NCI-H1436 treated with DMSO at 0.1 percent for 48 hours (cell line): ENCODE results near the gene GRIK2.

Experiments
- DNase-seq: peaks from one replicate; lab custom pipeline; 2025; lab: John Stamatoyannopoulos, UW

The GRIK2 gene

DNA sequence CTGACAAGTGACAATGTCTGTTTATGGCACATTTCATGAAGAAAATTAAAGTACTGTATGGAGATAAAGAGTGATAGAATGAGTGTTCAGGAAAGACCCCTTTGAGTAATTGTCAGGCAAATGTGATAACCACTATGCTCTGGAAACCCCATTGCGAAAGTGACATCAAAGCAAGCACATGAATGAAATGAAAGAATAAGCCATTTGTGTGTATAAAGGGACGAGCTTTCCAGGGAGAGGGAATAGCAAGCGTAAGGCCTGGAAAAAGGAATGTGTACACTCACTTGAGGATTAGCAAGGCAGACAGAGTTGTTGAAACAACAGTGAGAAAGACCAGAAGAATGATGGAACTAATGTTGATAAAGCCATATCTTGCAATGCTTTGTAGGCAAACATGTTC, 490.0 kb downstream of the GRIK2 start:
- no peak for DNase-seq

DNA sequence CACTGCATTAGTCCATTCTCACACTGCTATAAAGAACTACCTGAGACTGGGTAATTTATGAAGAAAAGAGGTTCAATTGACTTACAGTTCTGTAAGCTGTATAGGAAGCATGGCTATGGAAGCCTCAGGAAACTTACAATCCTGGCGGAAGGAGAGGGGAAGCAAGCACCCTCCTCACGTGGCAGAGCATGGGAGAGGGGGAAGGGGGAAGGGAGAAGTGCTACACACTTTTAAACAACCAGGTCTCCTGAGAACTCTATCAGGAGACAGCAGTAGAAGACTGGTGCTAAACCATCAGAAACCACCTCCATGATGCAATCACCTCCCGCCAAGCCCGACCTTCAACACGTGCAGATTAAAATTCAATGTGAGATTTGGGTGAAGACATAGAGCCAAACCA, 494.0 kb downstream of the GRIK2 start:
- DNase-seq, result no peak

DNA sequence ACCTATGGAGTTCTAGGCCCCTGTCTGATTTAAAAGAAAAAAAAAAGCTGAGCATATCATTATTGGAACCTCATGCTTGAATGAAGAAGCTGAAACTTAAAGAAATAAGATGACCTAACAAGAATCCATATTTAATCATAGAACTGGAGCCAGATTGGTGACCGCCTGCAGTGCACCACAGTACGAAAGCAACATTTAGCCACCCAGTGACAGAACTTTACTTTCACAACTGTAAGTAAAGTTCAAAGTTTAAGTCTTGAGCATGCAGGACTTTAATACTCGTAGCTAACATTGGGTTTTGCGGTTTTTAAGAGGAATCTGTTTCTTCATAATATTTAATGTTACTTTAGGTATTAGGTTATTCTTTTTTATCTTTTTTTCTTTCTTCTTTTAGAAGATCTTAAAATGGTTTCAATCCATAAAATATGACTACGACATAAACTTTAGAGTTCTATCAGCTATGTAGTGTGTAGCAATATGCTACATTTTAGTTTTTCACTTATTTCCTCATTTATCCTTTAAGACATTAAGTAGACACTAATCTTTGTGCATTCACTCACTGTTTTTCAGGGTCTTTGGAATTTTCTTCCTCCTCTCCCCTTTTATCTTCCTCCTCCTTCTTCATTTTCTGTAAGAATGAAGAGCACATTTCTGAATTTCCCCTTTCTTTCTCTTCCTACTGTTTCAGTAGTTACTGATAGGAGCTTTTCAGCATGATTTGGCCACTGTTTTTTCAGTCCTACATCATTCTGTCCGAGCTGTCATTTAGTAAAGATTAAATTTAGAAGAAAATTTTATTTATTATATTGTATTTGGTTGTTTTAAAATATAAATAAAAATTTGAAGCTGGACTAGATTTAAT, 514.1 kb downstream of the GRIK2 start:
- DNase-seq, result no peak

DNA sequence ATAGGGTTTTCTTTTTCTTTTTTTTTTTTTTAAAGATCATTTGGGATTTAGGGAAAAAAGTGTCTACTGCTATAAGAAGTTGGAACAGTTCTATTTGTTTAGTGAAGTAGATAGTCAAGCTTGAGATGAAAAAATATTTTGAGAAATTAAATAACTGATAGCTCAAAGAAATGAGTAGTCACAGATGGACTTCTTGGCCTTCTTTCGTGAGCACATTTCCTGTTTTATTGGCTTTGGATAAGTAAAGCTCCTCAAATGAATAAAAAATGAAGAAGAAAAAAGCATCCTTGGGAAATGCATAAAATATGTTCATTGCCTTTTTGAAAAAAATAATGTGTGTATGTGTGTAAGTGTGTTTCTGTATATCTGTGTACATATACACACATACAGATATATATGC, 515.9 kb downstream of the GRIK2 start:
- no peak for DNase-seq

DNA sequence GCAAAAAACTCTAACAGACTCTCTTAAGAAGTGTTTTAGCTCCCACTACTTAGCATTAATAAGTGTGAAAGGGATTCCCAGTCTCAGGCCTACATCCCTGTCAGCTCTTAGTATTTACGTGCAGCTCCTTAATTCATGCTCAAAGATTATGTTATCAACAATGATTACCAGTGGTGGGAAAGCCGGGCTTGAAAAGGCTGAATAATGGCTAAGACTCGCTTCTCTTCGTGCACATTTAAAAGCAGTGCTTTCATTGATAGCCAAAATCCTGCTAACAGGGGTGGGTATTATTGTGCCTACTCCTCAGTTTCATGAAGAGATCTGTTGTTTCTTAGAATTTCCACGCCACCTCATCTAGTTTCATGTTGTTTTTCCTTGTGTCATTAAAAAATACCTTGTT, 518.8 kb downstream of the GRIK2 start:
- no peak for DNase-seq

DNA sequence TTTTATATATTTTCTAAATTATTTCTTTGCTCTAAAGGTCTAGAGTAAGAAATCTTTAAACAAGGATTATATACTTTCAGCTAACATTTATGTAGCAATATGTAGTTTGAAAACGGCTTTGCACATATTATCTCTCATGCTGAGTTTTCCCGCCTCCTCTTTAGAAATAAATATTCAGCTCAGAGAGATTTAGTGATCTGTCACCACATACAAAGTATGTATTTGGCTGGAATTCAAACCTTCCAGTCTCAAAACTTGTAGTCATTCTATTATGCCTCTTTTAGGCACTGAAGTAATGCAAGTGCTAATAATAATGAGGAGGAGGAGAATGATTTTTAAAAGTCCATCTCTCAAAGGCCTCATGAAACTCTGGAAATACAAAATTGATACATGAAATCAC, 525.0 kb downstream of the GRIK2 start:
- DNase-seq, result no peak

DNA sequence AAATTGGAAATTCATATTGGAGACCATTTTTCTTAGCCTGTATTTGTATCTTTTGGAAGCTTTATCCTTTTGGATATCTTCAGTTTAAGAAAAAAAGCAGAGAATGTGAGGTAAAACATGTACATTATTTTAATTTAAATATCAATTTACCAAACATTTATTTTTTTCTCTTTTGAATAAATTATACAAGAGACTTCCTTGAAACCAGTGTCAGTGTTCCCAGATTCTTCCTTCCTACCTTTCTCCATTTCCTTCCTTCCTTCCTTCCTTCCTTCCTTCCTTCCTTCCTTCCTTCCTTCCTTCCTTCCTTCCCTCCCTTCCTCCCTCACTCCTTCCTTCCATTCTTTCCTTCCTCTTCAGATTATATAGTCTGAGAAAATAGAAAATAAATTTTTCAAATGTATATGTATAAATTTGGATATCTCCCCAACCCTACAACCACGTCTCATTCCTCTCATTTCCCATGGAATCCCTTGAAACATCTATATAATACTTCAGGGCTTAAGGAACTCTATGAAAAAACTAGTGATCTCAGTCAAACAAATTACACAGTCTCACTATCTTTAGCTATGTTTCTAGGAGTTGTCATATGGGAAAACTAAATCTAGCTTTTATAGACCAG, 528.4 kb downstream of the GRIK2 start:
- no peak for DNase-seq

DNA sequence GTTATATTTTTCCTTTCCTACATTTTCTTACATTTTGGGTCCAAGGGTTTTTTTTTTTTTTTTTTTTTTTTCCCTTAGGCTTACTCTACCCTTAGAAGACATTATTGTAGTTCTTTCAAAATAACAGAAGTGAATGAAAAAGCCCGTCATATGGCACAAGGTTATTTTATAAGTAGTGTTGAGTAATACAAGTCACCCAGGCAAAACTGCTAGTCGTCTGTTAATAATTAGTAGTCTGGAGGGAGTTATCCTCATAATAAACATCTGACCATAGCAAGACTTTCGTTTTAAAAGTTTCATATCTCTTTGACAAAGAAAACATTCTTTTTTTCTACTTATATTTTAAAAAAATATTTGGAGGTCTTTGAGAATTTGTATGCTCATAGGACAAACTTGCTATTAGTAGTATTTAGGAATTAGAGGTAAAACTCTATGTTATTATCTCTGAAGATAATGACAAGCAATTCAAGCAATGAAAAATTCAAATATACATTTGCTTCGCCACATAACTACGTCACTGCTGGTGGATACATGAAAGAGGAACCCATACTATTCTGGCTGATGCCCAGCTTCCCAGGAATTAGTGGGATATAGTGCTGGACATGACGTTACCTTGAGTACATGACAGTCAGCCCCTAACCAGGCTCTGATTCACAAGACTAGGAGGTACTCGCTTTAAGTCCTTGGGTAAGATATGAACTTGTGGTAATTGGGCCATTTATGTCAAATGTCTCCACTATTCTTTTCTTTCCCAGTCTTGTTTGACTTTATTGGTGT, 532.8 kb downstream of the GRIK2 start:
- no peak for DNase-seq

DNA sequence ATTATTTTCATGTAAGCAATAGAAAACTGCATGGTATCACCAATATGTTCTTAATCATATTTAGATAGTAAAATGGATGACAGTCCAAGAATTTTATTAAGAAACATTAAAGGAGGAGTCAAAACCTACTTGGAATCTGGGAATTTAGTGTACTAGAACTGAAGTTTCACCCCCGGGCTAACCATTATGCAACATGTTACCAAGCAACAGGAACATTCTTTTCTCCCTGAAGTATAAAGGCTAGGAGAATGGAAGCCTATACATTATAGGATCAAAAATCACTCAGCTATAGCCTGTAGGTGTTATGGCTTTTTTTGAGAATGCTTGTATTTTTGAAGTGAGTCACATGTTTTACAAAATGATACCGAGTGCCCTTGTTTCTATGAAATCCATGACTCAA, 538.3 kb downstream of the GRIK2 start:
- DNase-seq, result no peak

DNA sequence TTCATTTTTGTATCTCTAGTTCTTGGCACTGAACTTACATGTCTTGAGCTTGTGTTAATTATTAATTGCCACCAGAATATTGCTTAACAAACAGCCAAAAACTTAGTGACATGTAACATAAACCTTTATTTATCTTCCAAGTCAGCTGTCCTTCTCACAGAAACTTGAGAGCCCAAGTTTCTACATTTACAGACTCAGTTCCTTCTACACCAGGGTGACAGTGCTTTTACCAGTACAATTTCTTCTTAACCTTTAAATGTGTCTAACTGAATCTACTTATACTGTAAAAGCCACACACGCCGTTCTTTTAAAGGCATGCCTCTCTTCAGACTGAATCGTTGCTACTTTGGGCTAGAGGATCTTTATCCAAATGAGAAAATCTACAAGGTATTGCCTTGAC, 539.2 kb downstream of the GRIK2 start:
- DNase-seq, result no peak

DNA sequence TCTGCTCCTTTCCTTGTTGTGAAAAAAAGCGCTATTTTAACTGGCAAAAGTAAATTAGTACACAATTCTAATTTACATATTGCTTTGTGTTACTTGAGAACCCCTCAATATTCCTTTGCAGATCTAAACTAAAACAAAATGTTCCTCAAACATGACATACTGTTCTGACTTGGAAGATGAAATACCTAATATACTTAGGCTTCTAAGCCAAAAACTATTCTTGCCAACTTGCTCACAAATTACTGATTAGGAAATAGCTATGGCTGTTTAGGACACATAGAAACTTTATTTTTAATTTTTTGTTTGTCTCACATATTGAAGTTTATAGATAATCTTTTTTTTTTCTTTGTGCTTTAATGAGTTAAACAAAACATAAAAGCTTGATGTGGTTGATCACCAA, 542.2 kb downstream of the GRIK2 start:
- DNase-seq, result no peak

DNA sequence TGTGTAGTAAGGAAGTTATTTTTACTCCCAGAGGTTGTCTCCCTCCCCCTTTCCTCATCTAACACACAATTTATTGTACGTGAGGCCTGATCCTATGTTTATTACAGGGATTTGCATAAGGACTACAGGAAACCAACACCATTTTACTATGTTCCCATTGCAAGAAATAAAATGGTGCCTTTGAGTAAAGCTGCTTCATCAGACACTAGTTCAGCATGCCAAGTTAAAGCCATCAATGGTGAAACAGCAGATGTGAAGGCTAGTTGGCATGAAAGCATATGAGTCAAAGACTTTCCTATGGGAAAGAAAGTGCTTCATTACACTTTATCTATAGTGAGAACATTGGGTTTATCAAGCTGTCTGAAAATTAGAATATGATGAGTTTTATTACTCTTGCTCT, 543.0 kb downstream of the GRIK2 start:
- no peak for DNase-seq

DNA sequence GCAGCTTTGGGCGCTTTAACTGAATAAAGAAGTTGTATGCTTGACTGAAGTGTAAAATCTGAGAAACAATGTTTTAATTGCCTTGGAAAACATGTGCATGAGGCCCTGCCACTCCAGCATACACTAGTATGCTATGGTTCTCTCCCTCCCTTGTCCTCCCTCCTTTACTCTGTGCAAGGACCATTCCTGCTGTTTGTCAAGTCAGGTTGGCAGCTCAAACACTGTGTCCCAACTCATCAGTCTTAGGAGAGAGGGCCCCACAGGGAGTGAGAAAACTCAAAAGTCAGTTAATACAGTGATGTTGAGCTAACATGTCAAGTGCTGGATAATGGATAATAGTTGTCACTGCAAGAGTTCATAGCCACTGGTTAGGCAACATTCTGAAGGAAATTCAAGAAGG, 543.6 kb downstream of the GRIK2 start:
- no peak for DNase-seq

DNA sequence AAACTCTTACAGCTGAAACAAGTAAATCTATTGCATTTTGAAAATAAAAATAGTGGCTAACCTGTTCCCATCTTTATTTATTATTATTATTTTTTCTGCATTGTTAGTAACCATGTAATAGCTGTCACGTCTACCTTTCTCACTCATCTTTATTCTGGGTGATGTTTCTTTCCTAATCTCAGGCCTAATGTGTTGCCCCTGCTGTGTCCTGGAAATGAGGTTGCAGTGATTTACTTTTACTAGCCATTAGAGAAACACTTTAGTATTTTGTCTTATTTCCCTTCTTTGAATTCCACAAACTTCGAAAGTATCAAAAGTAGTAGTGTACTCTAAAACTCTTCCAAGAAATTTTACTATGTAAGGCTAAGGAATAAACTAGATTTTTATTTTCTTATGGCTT, 546.9 kb downstream of the GRIK2 start:
- no peak for DNase-seq

DNA sequence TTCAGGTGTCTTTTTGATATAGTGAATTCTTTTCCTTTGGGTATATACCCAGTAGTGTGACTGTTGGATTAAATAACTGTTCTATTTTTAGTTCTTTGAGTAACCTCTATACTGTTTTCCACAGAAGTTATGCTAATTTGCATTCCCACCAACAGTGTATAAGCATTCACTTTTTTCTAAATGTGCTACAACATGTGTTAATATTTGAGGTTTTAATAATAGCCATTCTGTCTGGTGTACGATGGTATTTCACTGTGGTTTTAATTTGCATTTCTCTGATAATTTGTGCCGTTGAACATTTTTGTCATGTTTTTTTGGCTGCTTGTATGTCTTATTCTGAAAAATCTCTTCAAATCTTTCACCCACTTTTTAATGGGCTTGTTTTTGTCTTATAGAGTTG, 563.5 kb downstream of the GRIK2 start:
- no peak for DNase-seq

DNA sequence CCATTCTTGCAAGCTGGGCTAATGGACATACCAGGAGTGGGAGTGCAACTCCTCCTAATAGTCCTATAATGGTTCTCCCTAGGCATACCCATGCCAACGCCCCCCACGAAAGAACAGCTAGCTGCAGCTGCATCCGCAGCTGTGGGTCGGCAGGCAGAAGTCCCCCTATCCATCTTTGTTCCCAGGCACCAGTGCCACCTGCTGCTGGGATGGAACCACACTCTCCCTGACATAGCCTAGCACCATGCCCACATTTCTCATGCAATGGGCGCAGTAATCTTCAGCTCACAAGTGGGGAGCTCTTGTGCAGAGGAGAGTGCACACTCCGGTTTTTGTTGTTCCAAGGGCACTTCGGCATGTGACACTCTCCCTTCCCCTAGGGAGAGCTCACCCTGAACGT, 567.8 kb downstream of the GRIK2 start:
- DNase-seq, result no peak

DNA sequence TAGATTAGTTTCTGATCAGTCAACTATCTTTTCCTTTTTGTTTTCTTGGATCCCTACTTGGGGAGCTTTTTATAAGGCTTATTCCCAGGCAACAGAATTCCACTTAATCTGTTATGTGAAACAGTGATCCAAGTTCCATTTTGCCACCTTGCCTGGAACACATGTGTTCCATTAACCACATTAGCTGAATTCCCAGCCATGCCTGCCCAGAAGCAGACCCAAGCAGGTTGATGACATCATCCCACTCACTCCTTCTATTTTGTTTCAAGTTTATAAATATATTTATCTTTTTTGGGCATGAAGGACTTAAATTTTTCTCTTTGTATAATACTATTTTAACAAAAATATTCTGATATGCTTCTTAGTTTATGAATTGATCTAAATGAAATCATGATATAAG, 587.4 kb downstream of the GRIK2 start:
- no peak for DNase-seq

DNA sequence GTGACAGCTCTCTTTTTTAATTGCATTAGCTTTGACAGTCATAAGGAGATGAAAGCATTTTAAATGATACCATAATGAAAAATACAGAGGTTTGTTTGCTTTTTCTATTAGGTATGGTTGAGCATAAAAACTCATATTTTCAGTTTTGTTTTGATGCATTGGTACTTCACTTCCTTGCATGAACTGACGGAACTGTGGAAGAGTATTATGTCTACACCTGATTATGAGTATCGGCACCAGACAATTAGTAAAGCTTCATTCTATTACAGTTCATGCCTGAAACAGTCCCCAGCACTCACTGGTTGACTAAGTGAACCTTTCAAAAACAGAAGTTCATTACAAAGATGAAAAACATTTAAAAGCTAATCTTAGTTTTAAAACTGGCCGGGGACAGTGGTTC, 593.0 kb downstream of the GRIK2 start:
- DNase-seq, result no peak

DNA sequence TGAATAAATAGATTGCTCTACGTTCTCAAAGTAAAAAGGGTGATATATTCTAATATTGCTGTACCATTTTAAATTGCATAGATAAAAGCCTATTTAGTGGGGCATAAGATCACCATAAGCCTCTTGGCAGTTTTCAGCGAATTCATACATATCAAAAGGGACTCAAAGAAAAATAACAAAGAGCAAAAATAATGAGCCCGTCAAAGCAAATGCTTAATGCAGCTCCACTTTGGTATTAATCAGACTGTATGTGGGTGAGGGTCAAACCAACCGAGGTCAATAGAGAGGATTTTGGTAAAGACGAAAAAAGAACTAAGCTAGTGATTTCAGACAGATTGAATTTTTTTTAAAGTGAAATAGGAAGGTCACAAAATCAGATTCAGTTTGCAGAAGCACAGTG, 598.8 kb downstream of the GRIK2 start:
- no peak for DNase-seq

DNA sequence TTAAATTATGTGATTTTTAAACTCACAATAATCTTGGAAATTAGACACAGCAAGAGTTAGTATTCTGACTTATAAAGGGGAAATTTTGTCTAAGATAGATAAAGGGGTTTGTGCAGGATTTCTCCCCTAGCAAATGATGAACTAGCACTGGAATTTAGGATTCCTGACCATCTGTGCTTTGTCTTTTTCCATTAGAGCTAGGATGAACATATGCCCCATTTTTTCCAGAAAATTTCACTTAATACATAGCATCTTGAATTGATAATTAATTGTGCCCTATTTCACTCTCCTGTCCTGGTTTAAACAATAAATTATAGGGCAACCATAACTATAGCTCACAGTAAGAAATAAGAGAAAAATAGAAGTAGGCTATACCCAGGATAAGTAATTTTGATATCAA, 601.0 kb downstream of the GRIK2 start:
- no peak for DNase-seq

DNA sequence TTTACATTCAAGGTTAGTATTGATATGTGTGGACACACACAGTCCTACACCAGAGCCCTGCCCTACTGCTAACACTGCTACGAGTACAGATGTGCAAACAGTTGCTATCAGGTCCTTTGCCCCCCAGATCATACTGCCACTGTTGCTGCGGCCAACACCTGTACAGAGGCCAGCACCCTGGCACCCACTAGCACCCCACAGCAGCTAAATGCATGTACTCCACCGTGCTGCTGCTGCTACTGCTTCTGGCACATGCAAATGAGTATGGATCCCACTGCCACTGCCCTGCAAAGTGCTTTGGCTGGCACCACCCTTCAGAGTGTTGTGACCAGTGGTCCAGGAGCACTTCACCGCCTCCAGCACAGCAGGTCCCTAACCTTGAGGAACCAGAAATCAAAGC, 621.9 kb downstream of the GRIK2 start:
- DNase-seq, result no peak

DNA sequence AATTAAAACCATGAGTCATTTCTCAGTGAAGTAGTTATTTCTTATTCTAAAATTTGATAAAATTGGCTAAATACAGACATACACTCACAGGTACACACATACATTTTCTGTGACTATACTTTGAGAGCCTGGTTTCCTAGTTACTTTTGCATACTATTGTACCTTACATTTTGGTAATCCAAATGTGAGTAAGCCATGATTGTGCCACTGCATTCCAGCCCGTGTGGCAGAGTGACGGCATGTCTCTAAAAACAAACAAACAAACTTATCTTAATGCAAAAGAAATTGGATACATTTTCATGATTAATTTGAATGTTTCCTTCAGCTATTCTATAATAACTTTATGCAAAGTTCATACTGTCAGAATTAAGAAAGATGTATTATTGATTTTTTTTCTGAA, 628.8 kb downstream of the GRIK2 start:
- DNase-seq, result no peak

DNA sequence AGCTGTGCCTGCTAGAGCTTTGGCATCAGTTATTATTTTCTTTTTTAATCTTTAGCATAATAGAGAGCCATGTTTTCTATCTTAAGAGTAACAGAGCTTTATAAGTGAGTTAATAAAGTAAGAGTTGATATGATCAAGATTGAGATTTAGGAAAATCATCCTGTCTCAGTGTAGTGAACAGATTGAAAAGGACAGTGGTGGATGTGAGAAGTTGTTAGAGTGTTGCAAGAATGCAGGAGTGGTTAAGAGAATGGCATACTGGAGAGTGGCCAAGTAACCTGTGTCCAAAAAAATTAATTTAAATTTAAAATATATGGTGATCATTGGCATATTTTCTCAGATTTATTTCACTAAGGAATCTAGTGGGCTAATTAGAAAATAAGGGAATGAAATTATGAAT, 629.3 kb downstream of the GRIK2 start:
- DNase-seq, result no peak
